ENCODE data around the gene ARL8A. TPM values are rescaled to one million over a fixed set of nuclear protein-coding genes. Genes with fewer than 3 reads are reported as not detected.

Gene ARL8A
- total and polyA plus RNA-seq, 2 donors (not counting 1 experiment from before 2014, with no cell fraction given), result 18.7 to 35.8 TPM

- Histone ChIP-seq H3K27ac (ENCODE audit: insufficient read depth, low read length) (no peak overlapping the region), H2AFZ (ENCODE audit: low read length) (no peak overlapping the region), H3K79me2 (ENCODE audit: control insufficient read depth, insufficient read depth, low read length) (no peaks in the 10 kb centered on the region), H3K9ac (ENCODE audit: insufficient read depth, low read length) (no peak overlapping the region), H3K4me2 (ENCODE audit: extremely low read depth, insufficient read depth, low read length) (no peak overlapping the region), H3K36me3 (ENCODE audit: control insufficient read depth, insufficient read depth, low read length) (no peaks in the 10 kb centered on the region), H3K9me3 (ENCODE audit: control insufficient read depth, insufficient read depth, low read depth, low read length) (no peaks in the 10 kb centered on the region), H3K4me1 (ENCODE audit: control insufficient read depth, extremely low read depth, insufficient read depth, low read length) (peaks cover 2% of the 10 kb centered on the region), H3K4me3 (replicated peaks in 1 of 4; ENCODE audit: control extremely low read depth in 1 of 4, insufficient read depth in 1 of 4, low read depth in 3 of 4, low read length in 4 of 4) (no peak overlapping the region), H4K20me1 (ENCODE audit: control insufficient read depth, extremely low read depth, insufficient read depth, low read length) (no peaks in the 10 kb centered on the region), H3K27me3 (ENCODE audit: control insufficient read depth, insufficient read depth, low read length) (peaks cover 19% of the 10 kb centered on the region)
- DNase-seq (ENCODE audit: low read depth in 2 of 2), result no peak
- TF ChIP-seq, protein P1, sequence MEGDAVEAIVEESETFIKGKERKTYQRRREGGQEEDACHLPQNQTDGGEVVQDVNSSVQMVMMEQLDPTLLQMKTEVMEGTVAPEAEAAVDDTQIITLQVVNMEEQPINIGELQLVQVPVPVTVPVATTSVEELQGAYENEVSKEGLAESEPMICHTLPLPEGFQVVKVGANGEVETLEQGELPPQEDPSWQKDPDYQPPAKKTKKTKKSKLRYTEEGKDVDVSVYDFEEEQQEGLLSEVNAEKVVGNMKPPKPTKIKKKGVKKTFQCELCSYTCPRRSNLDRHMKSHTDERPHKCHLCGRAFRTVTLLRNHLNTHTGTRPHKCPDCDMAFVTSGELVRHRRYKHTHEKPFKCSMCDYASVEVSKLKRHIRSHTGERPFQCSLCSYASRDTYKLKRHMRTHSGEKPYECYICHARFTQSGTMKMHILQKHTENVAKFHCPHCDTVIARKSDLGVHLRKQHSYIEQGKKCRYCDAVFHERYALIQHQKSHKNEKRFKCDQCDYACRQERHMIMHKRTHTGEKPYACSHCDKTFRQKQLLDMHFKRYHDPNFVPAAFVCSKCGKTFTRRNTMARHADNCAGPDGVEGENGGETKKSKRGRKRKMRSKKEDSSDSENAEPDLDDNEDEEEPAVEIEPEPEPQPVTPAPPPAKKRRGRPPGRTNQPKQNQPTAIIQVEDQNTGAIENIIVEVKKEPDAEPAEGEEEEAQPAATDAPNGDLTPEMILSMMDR (conservative IDR thresholded peaks at IDR 0.05 in 1 of 2, IDR thresholded peaks at IDR 0.05 in 1 of 2; ENCODE audit: low read depth in 1 of 2, low read length in 2 of 2), result no peak
- no peak for TF ChIP-seq EZH2 (IDR thresholded peaks at IDR 0.05; ENCODE audit: low read length, missing control alignments)
Observed at GRCh38 chr1:202126426-202126825, 18.1 kb downstream of the ARL8A start.

DNA sequence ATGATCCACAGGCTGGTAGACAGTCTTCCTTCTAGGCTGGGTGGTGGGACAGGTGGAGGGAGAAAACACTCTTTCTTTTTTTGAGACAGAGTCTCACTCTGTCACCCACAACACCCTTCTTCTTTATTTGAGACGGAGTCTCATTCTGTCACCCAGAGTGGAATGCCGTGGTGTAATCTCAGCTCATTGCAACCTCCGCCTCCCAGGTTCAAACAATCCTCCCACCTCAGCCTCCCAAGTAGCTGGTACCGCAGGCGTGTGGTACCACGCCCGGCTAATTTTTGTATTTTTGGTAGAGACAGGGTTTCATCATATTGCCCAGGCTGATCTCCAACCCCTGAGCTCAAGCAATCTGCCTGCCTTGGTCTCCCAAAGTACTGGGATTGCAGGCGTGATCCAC, 18.9 kb downstream of the ARL8A start:
- no peak overlapping the region for H3K4me2 ChIP-seq (ENCODE audit: extremely low read depth, insufficient read depth, low read length)
- no peaks in the 10 kb centered on the region for H3K9me3 ChIP-seq (ENCODE audit: control insufficient read depth, insufficient read depth, low read depth, low read length)
- H3K36me3 ChIP-seq (ENCODE audit: control insufficient read depth, insufficient read depth, low read length), result no peaks in the 10 kb centered on the region
- H3K9ac ChIP-seq (ENCODE audit: insufficient read depth, low read length), result no peak overlapping the region
- no peak for DNase-seq (ENCODE audit: low read depth in 2 of 2)
- peaks cover 19% of the 10 kb centered on the region for H3K27me3 ChIP-seq (ENCODE audit: control insufficient read depth, insufficient read depth, low read length)
- no peak for TF ChIP-seq EZH2 (IDR thresholded peaks at IDR 0.05; ENCODE audit: low read length, missing control alignments)
- TF ChIP-seq, protein P1 (conservative IDR thresholded peaks at IDR 0.05 in 1 of 2, IDR thresholded peaks at IDR 0.05 in 1 of 2; ENCODE audit: low read depth in 1 of 2, low read length in 2 of 2), result no peak
- H3K27ac ChIP-seq (ENCODE audit: insufficient read depth, low read length), result no peak overlapping the region
- H3K4me3 ChIP-seq (replicated peaks in 1 of 4; ENCODE audit: control extremely low read depth in 1 of 4, insufficient read depth in 1 of 4, low read depth in 3 of 4, low read length in 4 of 4), result no peak overlapping the region
- H4K20me1 ChIP-seq (ENCODE audit: control insufficient read depth, extremely low read depth, insufficient read depth, low read length), result no peaks in the 10 kb centered on the region
- no peak overlapping the region for H2AFZ ChIP-seq (ENCODE audit: low read length)
- H3K79me2 ChIP-seq (ENCODE audit: control insufficient read depth, insufficient read depth, low read length), result no peaks in the 10 kb centered on the region
- H3K4me1 ChIP-seq (ENCODE audit: control insufficient read depth, extremely low read depth, insufficient read depth, low read length), result peaks cover 2% of the 10 kb centered on the region

- DNase-seq (ENCODE audit: low read depth in 2 of 2), result no peak
- TF ChIP-seq, protein P1 (conservative IDR thresholded peaks at IDR 0.05 in 1 of 2, IDR thresholded peaks at IDR 0.05 in 1 of 2; ENCODE audit: low read depth in 1 of 2, low read length in 2 of 2), result no peak
- no peak for TF ChIP-seq EZH2 (IDR thresholded peaks at IDR 0.05; ENCODE audit: low read length, missing control alignments)
Observed at GRCh38 chr1:202124142-202124541, 20.4 kb downstream of the ARL8A start.

More at GRCh38 chr1:202124142-202124541, 20.4 kb downstream of the ARL8A start:
- H3K4me1 ChIP-seq (ENCODE audit: control insufficient read depth, extremely low read depth, insufficient read depth, low read length), result peaks cover 2% of the 10 kb centered on the region
- no peak overlapping the region for H2AFZ ChIP-seq (ENCODE audit: low read length)
- no peaks in the 10 kb centered on the region for H3K9me3 ChIP-seq (ENCODE audit: control insufficient read depth, insufficient read depth, low read depth, low read length)
- no peaks in the 10 kb centered on the region for H3K79me2 ChIP-seq (ENCODE audit: control insufficient read depth, insufficient read depth, low read length)
- H3K27ac ChIP-seq (ENCODE audit: insufficient read depth, low read length), result no peak overlapping the region
- H3K36me3 ChIP-seq (ENCODE audit: control insufficient read depth, insufficient read depth, low read length), result no peaks in the 10 kb centered on the region
- H3K27me3 ChIP-seq (ENCODE audit: control insufficient read depth, insufficient read depth, low read length), result peaks cover 19% of the 10 kb centered on the region
- H3K9ac ChIP-seq (ENCODE audit: insufficient read depth, low read length), result no peak overlapping the region
- no peak overlapping the region for H3K4me2 ChIP-seq (ENCODE audit: extremely low read depth, insufficient read depth, low read length)
- no peaks in the 10 kb centered on the region for H4K20me1 ChIP-seq (ENCODE audit: control insufficient read depth, extremely low read depth, insufficient read depth, low read length)
- H3K4me3 ChIP-seq (replicated peaks in 1 of 4; ENCODE audit: control extremely low read depth in 1 of 4, insufficient read depth in 1 of 4, low read depth in 3 of 4, low read length in 4 of 4), result no peak overlapping the region

Measured in fibroblast of lung (primary cell).